Mesenchymal stem cell (in vitro differentiated cells and primary cell): Measurements from ENCODE around the gene NPHS1.

Experiments
- DNase-seq: peaks from one replicate; pipeline ENCODE4 v3.0.0-alpha.2; 2013
- H2AFZ ChIP-seq: one replicate; pipeline ENCODE4 v1.6.1; 2013; ENCODE audit warnings: low read depth, mild to moderate bottlenecking, control low read depth, inconsistent platforms, low read length, moderate library complexity
- H2AK5ac ChIP-seq: 2 replicates; pipeline ENCODE4 v1.6.1; 2013; ENCODE audit warnings: low read length, moderate library complexity, mild to moderate bottlenecking, inconsistent platforms; ENCODE audit not compliant: severe bottlenecking
- H2BK120ac ChIP-seq: one replicate; pipeline ENCODE4 v1.6.1; 2013; ENCODE audit warnings: low read depth, mild to moderate bottlenecking, inconsistent platforms, low read length, moderate library complexity
- H2BK12ac ChIP-seq, 2 experiments: one replicate each; pipeline ENCODE4 v1.6.1; 2013; ENCODE audit warnings: inconsistent platforms in 2 of 2, low read length in 2 of 2, mild to moderate bottlenecking in 2 of 2, moderate library complexity in 2 of 2, control low read depth in 1 of 2
- H2BK15ac ChIP-seq: one replicate; pipeline ENCODE4 v1.6.1; 2013; ENCODE audit warnings: mild to moderate bottlenecking, low read depth, inconsistent platforms; ENCODE audit not compliant: poor library complexity, severe bottlenecking
- H2BK5ac ChIP-seq: 2 replicates; pipeline ENCODE4 v1.6.1; 2013; ENCODE audit warnings: low read depth, mild to moderate bottlenecking, low read length, control low read depth, inconsistent platforms; ENCODE audit not compliant: poor library complexity, severe bottlenecking
- H3K14ac ChIP-seq, 2 experiments: one replicate each; pipeline ENCODE4 v1.6.1; 2013; ENCODE audit warnings: inconsistent platforms in 2 of 2, low read length in 2 of 2, control low read depth in 1 of 2, mild to moderate bottlenecking in 1 of 2, moderate library complexity in 1 of 2
- H3K18ac ChIP-seq, 2 experiments: one replicate each; pipeline ENCODE4 v1.6.1; 2013; ENCODE audit warnings: inconsistent platforms in 2 of 2, low read length in 2 of 2, control low read depth in 1 of 2, low read depth in 1 of 2, mild to moderate bottlenecking in 1 of 2
- H3K23ac ChIP-seq, 2 experiments: one replicate each; pipeline ENCODE4 v1.6.1; 2013; ENCODE audit warnings: inconsistent platforms in 2 of 2, low read length in 2 of 2, mild to moderate bottlenecking in 2 of 2, moderate library complexity in 2 of 2, control low read depth in 1 of 2
- H3K27ac ChIP-seq: 2 replicates; pipeline ENCODE4 v1.5.1; 2013; ENCODE audit warnings: mild to moderate bottlenecking, moderate library complexity, low read length, control low read depth, inconsistent platforms; ENCODE audit not compliant: poor library complexity, severe bottlenecking
- H3K27me3 ChIP-seq, 2 experiments: 2 replicates each; pipeline versions ENCODE4 v1.6.1 to v1.7.0; 2013; ENCODE audit warnings: low read length in 2 of 2, mild to moderate bottlenecking in 2 of 2, moderate library complexity in 2 of 2, control low read depth in 1 of 2, inconsistent platforms in 1 of 2; ENCODE audit not compliant: control insufficient read depth in 1 of 2, insufficient read depth in 1 of 2
- H3K36me3 ChIP-seq, 2 experiments: 2 replicates each; pipeline versions ENCODE4 v1.6.1 to v1.7.0; 2013; ENCODE audit warnings: low read length in 2 of 2, control low read depth in 1 of 2, inconsistent platforms in 1 of 2, low read depth in 1 of 2, mild to moderate bottlenecking in 1 of 2; ENCODE audit not compliant: insufficient read depth in 2 of 2, control insufficient read depth in 1 of 2
- H3K4ac ChIP-seq, 2 experiments: one replicate each; pipeline ENCODE4 v1.6.1; 2013; ENCODE audit warnings: inconsistent platforms in 2 of 2, low read length in 2 of 2, mild to moderate bottlenecking in 2 of 2, moderate library complexity in 2 of 2, control low read depth in 1 of 2, low read depth in 1 of 2
- H3K4me1 ChIP-seq: 2 replicates; pipeline ENCODE4 v1.6.1; 2013; ENCODE audit warnings: low read depth, low read length, control low read depth; ENCODE audit not compliant: control insufficient read depth, insufficient read depth
- H3K4me2 ChIP-seq: 2 replicates; pipeline ENCODE4 v1.6.1; 2013; ENCODE audit warnings: low read length, mild to moderate bottlenecking, inconsistent platforms; ENCODE audit not compliant: poor library complexity, severe bottlenecking
- H3K4me3 ChIP-seq, 2 experiments: 2 replicates each; pipeline versions ENCODE4 v1.5.1 to v1.7.0; 2013; ENCODE audit warnings: low read length in 2 of 2, mild to moderate bottlenecking in 2 of 2, control low read depth in 1 of 2, low read depth in 1 of 2; ENCODE audit not compliant: insufficient read depth in 1 of 2
- H3K79me1 ChIP-seq: replicated peaks from 2 replicates; pipeline ENCODE4 v1.6.1; 2013; ENCODE audit warnings: mild to moderate bottlenecking, control low read depth, low read length, inconsistent platforms; ENCODE audit not compliant: poor library complexity, severe bottlenecking
- H3K9ac ChIP-seq: 2 replicates; pipeline ENCODE4 v1.7.0; 2013; ENCODE audit warnings: mild to moderate bottlenecking, low read length, moderate library complexity
- H3K9me3 ChIP-seq: 2 replicates; pipeline ENCODE4 v1.7.0; 2013; ENCODE audit warnings: mild to moderate bottlenecking, low read length; ENCODE audit not compliant: control insufficient read depth
- H4K8ac ChIP-seq: one replicate; pipeline ENCODE4 v1.6.1; 2013; ENCODE audit warnings: inconsistent platforms, mild to moderate bottlenecking, low read length, moderate library complexity
- H4K91ac ChIP-seq: one replicate; pipeline ENCODE4 v1.6.1; 2013; ENCODE audit warnings: mild to moderate bottlenecking, low read length, inconsistent platforms
- WGBS: methylation state at CpG from one replicate; pipeline ENCODE4 v1.1.7; 2013; ENCODE audit warnings: mixed read lengths; 5-methylcytosine and 5-hydroxymethylcytosine counted together

NPHS1 gene

GRCh38 chr19:35851213-35852028, 883 bp downstream of the NPHS1 start:
- peaks cover 76 to 89% of the 10 kb centered on the region in 2 experiments for H3K27me3 ChIP-seq
- no peak overlapping the region for H2BK5ac ChIP-seq
- no peaks in the 10 kb centered on the region for H3K79me1 ChIP-seq
- no peak overlapping the region for H4K91ac ChIP-seq
- no peak overlapping the region for H3K23ac ChIP-seq
- H3K18ac ChIP-seq, result no peak overlapping the region
- H3K9ac ChIP-seq, result no peak overlapping the region
- no peak overlapping the region for H4K8ac ChIP-seq
- no peak overlapping the region for H2AK5ac ChIP-seq
- WGBS, result 56% methylated on average over 32 of the region's 32 CpGs
- no peak overlapping the region for H2BK15ac ChIP-seq
- H3K36me3 ChIP-seq, result no peaks in the 10 kb centered on the region
- H2AFZ ChIP-seq, result no peak overlapping the region
- H3K4ac ChIP-seq, result no peak overlapping the region
- H2BK12ac ChIP-seq, result no peak overlapping the region
- H3K4me2 ChIP-seq, result no peak overlapping the region
- DNase-seq, result no peak
- no peaks in the 10 kb centered on the region for H3K9me3 ChIP-seq
- no peak overlapping the region for H2BK120ac ChIP-seq
- H3K4me1 ChIP-seq, result peaks cover 9% of the 10 kb centered on the region
- no peak overlapping the region for H3K14ac ChIP-seq
- H3K4me3 ChIP-seq, result no peak overlapping the region
- no peak overlapping the region for H3K27ac ChIP-seq

GRCh38 chr19:35848919-35849505, 3.3 kb downstream of the NPHS1 start:
- Histone ChIP-seq H2BK12ac (no peak overlapping the region), H2BK15ac (no peak overlapping the region), H3K79me1 (no peaks in the 10 kb centered on the region), H3K4me3 (no peak overlapping the region), H2BK120ac (no peak overlapping the region), H3K27ac (no peak overlapping the region), H3K4me2 (no peak overlapping the region), H3K4me1 (peaks cover 15% of the 10 kb centered on the region), H2AK5ac (no peak overlapping the region), H3K18ac (no peak overlapping the region), H3K36me3 (no peaks in the 10 kb centered on the region), H3K9me3 (no peaks in the 10 kb centered on the region), H3K27me3 (peaks cover 81 to 93% of the 10 kb centered on the region in 2 experiments), H2BK5ac (no peak overlapping the region), H3K4ac (no peak overlapping the region), H3K23ac (no peak overlapping the region), H2AFZ (no peak overlapping the region), H4K8ac (no peak overlapping the region), H4K91ac (no peak overlapping the region), H3K9ac (no peak overlapping the region), H3K14ac (no peak overlapping the region)
- DNase-seq, result no peak
- whole genome bisulfite sequencing, result 87% methylated on average over 18 of the region's 18 CpGs

DNA sequence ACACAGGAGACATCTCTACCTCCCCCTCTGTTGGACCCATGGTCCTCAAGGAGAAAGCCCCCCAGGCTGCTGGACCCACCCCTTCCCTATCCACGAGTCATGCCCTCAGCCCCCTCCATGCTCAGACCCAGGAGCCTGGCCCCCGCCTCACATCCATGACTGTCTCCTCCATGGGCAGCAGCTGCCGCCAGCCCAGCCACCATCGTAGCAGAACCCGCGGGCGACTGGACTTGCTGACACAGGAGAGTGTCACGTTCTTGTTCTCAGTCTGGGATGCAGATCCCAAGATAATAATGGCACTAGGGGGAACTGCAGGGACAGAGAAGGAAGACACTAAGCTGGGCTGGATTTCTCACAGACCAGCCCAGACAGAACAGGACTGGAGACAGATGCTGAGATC, 3.8 kb downstream of the NPHS1 start:
- no peak overlapping the region for H3K14ac ChIP-seq
- H3K4me3 ChIP-seq, result no peak overlapping the region
- no peak overlapping the region for H3K23ac ChIP-seq
- no peak overlapping the region for H3K27ac ChIP-seq
- WGBS, result 76% methylated on average over 8 of the region's 8 CpGs
- no peak overlapping the region for H3K18ac ChIP-seq
- H3K79me1 ChIP-seq, result no peaks in the 10 kb centered on the region
- no peak overlapping the region for H4K91ac ChIP-seq
- no peaks in the 10 kb centered on the region for H3K36me3 ChIP-seq
- peaks cover 86 to 96% of the 10 kb centered on the region in 2 experiments for H3K27me3 ChIP-seq
- no peak overlapping the region for H2AFZ ChIP-seq
- no peak overlapping the region for H2AK5ac ChIP-seq
- H2BK5ac ChIP-seq, result no peak overlapping the region
- H3K4me2 ChIP-seq, result no peak overlapping the region
- H2BK12ac ChIP-seq, result no peak overlapping the region
- no peak overlapping the region for H3K9ac ChIP-seq
- peaks cover 3% of the 10 kb centered on the region for H3K9me3 ChIP-seq
- peaks cover 18% of the 10 kb centered on the region for H3K4me1 ChIP-seq
- H2BK120ac ChIP-seq, result no peak overlapping the region
- no peak overlapping the region for H3K4ac ChIP-seq
- no peak overlapping the region for H4K8ac ChIP-seq
- no peak overlapping the region for H2BK15ac ChIP-seq
- DNase-seq, result no peak

DNA sequence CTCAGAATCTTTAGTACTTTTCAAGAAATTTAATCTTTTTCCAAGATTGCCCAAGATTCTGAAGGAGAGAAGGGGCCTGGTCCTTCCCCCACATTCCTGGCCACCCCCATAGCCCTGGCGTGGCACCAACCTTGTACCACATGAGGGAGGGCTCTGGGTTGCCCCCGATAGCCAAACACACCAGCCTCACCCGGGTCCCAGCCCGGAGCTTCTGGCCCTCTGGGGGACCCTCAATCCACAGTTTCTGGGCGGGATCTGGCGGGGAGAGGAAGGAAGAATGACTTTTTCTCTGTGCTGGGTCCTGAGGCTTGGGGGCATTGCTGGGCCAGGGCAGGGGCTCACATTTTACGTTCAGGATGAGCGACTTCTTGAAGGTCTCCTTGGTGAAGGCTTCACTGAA, 4.4 kb downstream of the NPHS1 start:
- H4K8ac ChIP-seq, result no peak overlapping the region
- no peak overlapping the region for H3K27ac ChIP-seq
- 76% methylated on average over 8 of the region's 8 CpGs for WGBS
- H3K79me1 ChIP-seq, result no peaks in the 10 kb centered on the region
- no peak overlapping the region for H3K9ac ChIP-seq
- no peak overlapping the region for H3K23ac ChIP-seq
- H3K14ac ChIP-seq, result no peak overlapping the region
- no peak overlapping the region for H4K91ac ChIP-seq
- no peak overlapping the region for H2AK5ac ChIP-seq
- H3K4ac ChIP-seq, result no peak overlapping the region
- no peak overlapping the region for H2BK15ac ChIP-seq
- H3K4me3 ChIP-seq, result no peak overlapping the region
- no peak overlapping the region for H3K18ac ChIP-seq
- DNase-seq, result no peak
- H2BK120ac ChIP-seq, result no peak overlapping the region
- no peak overlapping the region for H2BK12ac ChIP-seq
- H2BK5ac ChIP-seq, result no peak overlapping the region
- peaks cover 86 to 96% of the 10 kb centered on the region in 2 experiments for H3K27me3 ChIP-seq
- no peak overlapping the region for H3K4me2 ChIP-seq
- H3K9me3 ChIP-seq, result peaks cover 8% of the 10 kb centered on the region
- H3K4me1 ChIP-seq, result peaks cover 18% of the 10 kb centered on the region
- no peak overlapping the region for H2AFZ ChIP-seq
- H3K36me3 ChIP-seq, result no peaks in the 10 kb centered on the region
